Psoas muscle (tissue), 8 donors: ENCODE results near the gene MAP1B. TPM values are rescaled to one million over a fixed set of nuclear protein-coding genes. Genes with fewer than 3 reads are reported as not detected.

Experiments used
- ATAC-seq, 4 donors: fragments of 200-7000 bp; cut with Tn5 transposase; one replicate each; pipeline ENCODE4 v1.9.1; 2020; ENCODE audit warnings: moderate library complexity in 3 of 4, mild to moderate bottlenecking in 2 of 4
- DNase-seq, 2 donors: peaks; one replicate each; pipeline ENCODE4 v3.0.0-alpha.2; 2020
- H3K27ac ChIP-seq: fragments of 200-600 bp; one replicate; pipeline ENCODE4 v1.8.0; 2022
- H3K27me3 ChIP-seq, 3 donors: fragments of 200-600 bp in 1 of 3; one replicate each; pipeline versions ENCODE4 v1.6.1 to v1.8.0; 2013 to 2022; ENCODE audit warnings: low read length in 2 of 3, mild to moderate bottlenecking in 2 of 3, moderate library complexity in 1 of 3; ENCODE audit not compliant: insufficient read depth in 3 of 3
- H3K36me3 ChIP-seq, 2 donors: fragments of 200-600 bp in 1 of 2; one replicate each; pipeline versions ENCODE4 v1.6.1 to v1.8.0; 2013 to 2022; ENCODE audit warnings: low read depth in 1 of 2, mild to moderate bottlenecking in 1 of 2, moderate library complexity in 1 of 2; ENCODE audit not compliant: insufficient read depth in 1 of 2
- H3K4me1 ChIP-seq: fragments of 200-600 bp; one replicate; pipeline ENCODE4 v1.8.0; 2022
- H3K4me3 ChIP-seq: fragments of 200-600 bp; one replicate; pipeline ENCODE4 v1.8.0; 2022; ENCODE audit warnings: mild to moderate bottlenecking
- H3K9me3 ChIP-seq: fragments of 200-600 bp; one replicate; pipeline ENCODE4 v1.8.0; 2022
- WGBS, 3 donors: extraction: QIAGEN DNeasy Blood & Tissue Kit; methylation state at CpG; one replicate each; pipeline versions ENCODE4 v1.1.6 to v1.1.7; 2013; 5-methylcytosine and 5-hydroxymethylcytosine counted together
- intact Hi-C, 2 donors: fragments of 100-400 bp; cut with DNase I; formaldehyde crosslinking; loops; one replicate each; pipeline versions ENCODE4 v1.11.0 to v1.14.2; 2022
- polyA plus RNA-seq, 3 donors: library from polyadenylated mRNA; stranded (reverse); fragments of 200-250 nt; gene quantifications; one replicate each; pipeline ENCODE4 v1.2.3, GENCODE V29; 2013
- total RNA-seq, 4 donors: library from RNA; stranded (reverse); fragmentation: NEBNext Ultra II Directional in 2 of 4; extraction: Animal tissue kit (Norgen Biotek cat#: 25700) in 2 of 4; gene quantifications; one replicate each; pipeline versions ENCODE4 v1.2.1 to v1.2.4, GENCODE V29; 2021 to 2023
- TF ChIP-seq, protein P1 (sequence below): fragments of 200-600 bp; IDR thresholded peaks from one replicate; pipeline ENCODE4 v1.8.0; 2022; ENCODE audit warnings: antibody characterized with exemption
- donor health status: healthy with polysubstance abuse.
- donor health status: DM: no; HTN: no; CAD: no; lungs with moderate emphysema.
- donor health status: Bipolar disorder and iron deficiency.
- donor health status: healthy.
- donor health status: DM: yes; HTN: yes; CAD: no.
- donor health status: DM: no; HTN: no; CAD: no.
- donor health status: DM: no; HTN: no; CAD: no.
- donor health status: DM: yes; HTN: yes; CAD: no.

Gene MAP1B
- total and polyA plus RNA-seq, 7 donors, result 1.1 to 20.2 (median 8.5) TPM

GRCh38 chr5:72245546-72245945, 138.3 kb downstream of the MAP1B start:
- H3K4me1 ChIP-seq, result peaks cover 30% of the 10 kb centered on the region
- DNase-seq (no peak), ATAC-seq (no peak)
- no peaks in the 10 kb centered on the region for H3K27me3 ChIP-seq
- H3K27ac ChIP-seq, result peak overlapping the region; percentile 44
- 88 to 97% (median 92%) methylated on average over 1 of the region's 1 CpG for WGBS, 3 donors
- no peak overlapping the region for H3K4me3 ChIP-seq
- intact Hi-C loops, result no loop called here
- no peaks in the 10 kb centered on the region for H3K36me3 ChIP-seq
- no peaks in the 10 kb centered on the region for H3K9me3 ChIP-seq
- TF ChIP-seq, protein P1, sequence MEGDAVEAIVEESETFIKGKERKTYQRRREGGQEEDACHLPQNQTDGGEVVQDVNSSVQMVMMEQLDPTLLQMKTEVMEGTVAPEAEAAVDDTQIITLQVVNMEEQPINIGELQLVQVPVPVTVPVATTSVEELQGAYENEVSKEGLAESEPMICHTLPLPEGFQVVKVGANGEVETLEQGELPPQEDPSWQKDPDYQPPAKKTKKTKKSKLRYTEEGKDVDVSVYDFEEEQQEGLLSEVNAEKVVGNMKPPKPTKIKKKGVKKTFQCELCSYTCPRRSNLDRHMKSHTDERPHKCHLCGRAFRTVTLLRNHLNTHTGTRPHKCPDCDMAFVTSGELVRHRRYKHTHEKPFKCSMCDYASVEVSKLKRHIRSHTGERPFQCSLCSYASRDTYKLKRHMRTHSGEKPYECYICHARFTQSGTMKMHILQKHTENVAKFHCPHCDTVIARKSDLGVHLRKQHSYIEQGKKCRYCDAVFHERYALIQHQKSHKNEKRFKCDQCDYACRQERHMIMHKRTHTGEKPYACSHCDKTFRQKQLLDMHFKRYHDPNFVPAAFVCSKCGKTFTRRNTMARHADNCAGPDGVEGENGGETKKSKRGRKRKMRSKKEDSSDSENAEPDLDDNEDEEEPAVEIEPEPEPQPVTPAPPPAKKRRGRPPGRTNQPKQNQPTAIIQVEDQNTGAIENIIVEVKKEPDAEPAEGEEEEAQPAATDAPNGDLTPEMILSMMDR, result no peak

- ATAC-seq (peak in 1 of 4 donors; percentile 50), DNase-seq (no peak)
- no peak overlapping the region for H3K4me3 ChIP-seq
- peaks cover 30% of the 10 kb centered on the region for H3K4me1 ChIP-seq
- 54 to 82% (median 57%) methylated on average over 3 of the region's 3 CpGs for WGBS, 3 donors
- H3K27me3 ChIP-seq, result no peaks in the 10 kb centered on the region
- no peaks in the 10 kb centered on the region for H3K9me3 ChIP-seq
- intact Hi-C loops, result no loop called here
- H3K27ac ChIP-seq, result peak overlapping the region; percentile 44
- no peaks in the 10 kb centered on the region for H3K36me3 ChIP-seq
- TF ChIP-seq, protein P1, result no peak
Measured at GRCh38 chr5:72245951-72246532, 138.8 kb downstream of the MAP1B start.

DNA sequence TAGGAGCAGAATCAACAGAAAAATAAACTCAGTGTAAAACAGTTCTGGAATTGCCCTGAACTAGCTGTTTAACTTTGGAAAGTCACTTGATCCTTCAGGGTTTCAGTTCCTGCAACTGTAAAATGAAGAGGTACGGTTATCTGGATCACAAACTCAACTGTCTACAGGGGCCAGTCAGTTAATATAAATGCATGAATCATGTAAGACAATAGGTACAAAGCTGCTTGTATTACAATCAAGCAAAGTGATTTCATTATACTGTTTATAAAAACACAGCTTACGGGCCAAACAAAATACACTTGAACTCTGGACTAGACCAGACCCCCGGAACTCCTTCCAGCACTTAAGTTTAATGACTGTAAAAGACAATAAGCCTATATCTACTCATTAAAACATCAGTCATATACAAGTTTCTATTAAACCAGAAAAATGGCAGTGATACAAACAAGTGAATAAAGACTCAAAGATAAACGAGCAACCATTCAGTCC, 139.7 kb downstream of the MAP1B start:
- TF ChIP-seq, protein P1, result no peak

DNA sequence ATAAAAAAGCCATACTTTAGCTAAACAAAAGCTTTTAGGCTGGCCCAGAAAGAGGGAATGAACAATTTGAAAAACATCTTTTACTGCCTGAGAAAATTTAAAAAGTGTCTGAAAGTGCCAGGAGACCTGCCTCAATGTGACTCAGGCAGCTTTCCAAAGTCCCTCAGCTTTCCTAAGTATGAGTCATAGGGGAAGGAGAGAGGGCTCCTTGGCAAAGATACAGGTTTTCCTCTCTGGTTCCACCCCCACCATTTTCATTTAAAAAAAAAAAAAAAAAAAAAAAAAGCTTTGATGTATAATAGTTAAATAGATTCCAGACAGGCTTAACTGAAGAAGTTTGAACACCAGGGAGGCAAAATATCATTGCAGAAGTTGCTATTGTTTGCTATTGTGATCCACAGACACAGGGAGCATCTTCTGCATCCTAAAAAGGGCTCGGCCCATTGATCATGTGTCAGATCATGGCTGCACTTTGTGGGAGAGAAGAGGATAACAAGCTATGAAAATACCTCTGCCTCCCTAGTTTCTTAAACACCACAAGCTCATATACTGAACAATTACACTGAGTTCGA, 141.2 kb downstream of the MAP1B start:
- 71 to 77% (median 72%) methylated on average over 2 of the region's 2 CpGs for WGBS, 3 donors
- Histone ChIP-seq H3K36me3 (no peaks in the 10 kb centered on the region), H3K27me3 (no peaks in the 10 kb centered on the region), H3K4me3 (no peak overlapping the region), H3K27ac (no peak overlapping the region), H3K4me1 (peaks cover 42% of the 10 kb centered on the region), H3K9me3 (no peaks in the 10 kb centered on the region)
- ATAC-seq (peak in 3 of 4 donors; percentile 46 to 70 (median 48)), DNase-seq (peak in 1 of 2 donors; percentile 19)
- TF ChIP-seq, protein P1, result no peak
- intact Hi-C loops, result no loop called here

More for the DNA sequence above, 139.7 kb downstream of the MAP1B start:
- Histone ChIP-seq H3K9me3 (no peaks in the 10 kb centered on the region), H3K27me3 (no peaks in the 10 kb centered on the region), H3K36me3 (no peaks in the 10 kb centered on the region), H3K4me1 (peaks cover 30% of the 10 kb centered on the region), H3K4me3 (no peak overlapping the region), H3K27ac (peak overlapping the region; percentile 44)
- intact Hi-C loops, result no loop called here
- DNase-seq (no peak), ATAC-seq (peak; percentile 30 to 76 (median 60))
- WGBS, 3 donors, result 50 to 63% (median 58%) methylated on average over 4 of the region's 4 CpGs
